Fibroblast of skin of right quadriceps (primary cell): ENCODE measurements around the gene NT5DC4.

Experiments
- DNase-seq: peaks from one replicate; pipeline ENCODE4 v3.0.0-alpha.2; 2013

Gene NT5DC4

GRCh38 chr2:112757265-112757664, 36.4 kb downstream of the NT5DC4 start:
- no peak for DNase-seq

DNA sequence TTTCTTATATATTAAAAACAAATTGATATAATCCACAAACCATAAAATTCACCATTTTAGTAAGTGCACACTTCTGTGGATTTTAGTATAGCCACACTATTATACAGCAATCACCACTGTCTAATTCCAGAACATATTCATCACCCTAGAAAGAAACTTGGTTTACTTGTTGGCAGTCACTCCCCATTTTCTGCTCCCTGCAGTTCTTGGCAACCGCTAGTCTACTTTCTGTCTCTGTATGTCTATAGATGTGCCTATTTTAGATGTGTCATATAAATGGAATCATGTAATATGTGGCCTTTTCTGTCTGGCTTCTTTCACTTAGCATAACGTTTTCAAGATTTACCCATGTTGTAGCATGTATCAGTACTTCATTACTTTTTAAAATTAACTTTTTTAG, 37.9 kb downstream of the NT5DC4 start:
- DNase-seq, result no peak

- DNase-seq, result no peak
These were observed 39.3 kb downstream of the NT5DC4 start for GRCh38 chr2:112760149-112760548.

DNA sequence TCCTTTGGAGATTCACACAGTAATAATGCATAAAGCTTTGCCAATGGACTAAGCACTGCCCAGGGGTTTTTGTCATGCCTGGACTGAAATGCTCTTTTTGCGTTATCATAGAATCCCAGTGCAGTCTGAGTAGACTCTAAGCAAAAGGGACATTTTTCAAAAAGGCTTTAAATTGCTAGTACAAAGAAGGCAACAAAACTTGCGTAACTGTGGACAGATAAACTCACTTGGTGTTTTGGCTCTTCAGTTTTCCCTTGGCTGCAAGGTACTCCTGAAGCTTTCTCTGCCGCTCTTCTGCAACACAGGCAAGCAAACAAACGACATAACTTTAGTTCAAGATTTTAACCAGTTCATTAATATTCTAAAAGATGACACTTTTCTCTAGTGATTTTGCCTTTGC, 41.5 kb downstream of the NT5DC4 start:
- no peak for DNase-seq

GRCh38 chr2:112764071-112765044, 43.5 kb downstream of the NT5DC4 start, which contains the start of gene CKAP2L:
TSS of gene CKAP2L (minus strand) at chr2:112764609. CDS start at chr2:112764598, 11 bp downstream.
- peak; percentile 98 for DNase-seq

GRCh38 chr2:112765251-112765650, 44.4 kb downstream of the NT5DC4 start:
- no peak for DNase-seq

GRCh38 chr2:112767693-112768330, 47.0 kb downstream of the NT5DC4 start:
- no peak for DNase-seq

- peak; percentile 8 for DNase-seq
These were observed 47.6 kb downstream of the NT5DC4 start for GRCh38 chr2:112768432-112768831.

GRCh38 chr2:112772322-112772721, 51.5 kb downstream of the NT5DC4 start:
- DNase-seq, result no peak

- DNase-seq, result no peak
These were observed 52.2 kb downstream of the NT5DC4 start for GRCh38 chr2:112772911-112773475.

GRCh38 chr2:112773556-112773955, 52.7 kb downstream of the NT5DC4 start:
- DNase-seq, result no peak

DNA sequence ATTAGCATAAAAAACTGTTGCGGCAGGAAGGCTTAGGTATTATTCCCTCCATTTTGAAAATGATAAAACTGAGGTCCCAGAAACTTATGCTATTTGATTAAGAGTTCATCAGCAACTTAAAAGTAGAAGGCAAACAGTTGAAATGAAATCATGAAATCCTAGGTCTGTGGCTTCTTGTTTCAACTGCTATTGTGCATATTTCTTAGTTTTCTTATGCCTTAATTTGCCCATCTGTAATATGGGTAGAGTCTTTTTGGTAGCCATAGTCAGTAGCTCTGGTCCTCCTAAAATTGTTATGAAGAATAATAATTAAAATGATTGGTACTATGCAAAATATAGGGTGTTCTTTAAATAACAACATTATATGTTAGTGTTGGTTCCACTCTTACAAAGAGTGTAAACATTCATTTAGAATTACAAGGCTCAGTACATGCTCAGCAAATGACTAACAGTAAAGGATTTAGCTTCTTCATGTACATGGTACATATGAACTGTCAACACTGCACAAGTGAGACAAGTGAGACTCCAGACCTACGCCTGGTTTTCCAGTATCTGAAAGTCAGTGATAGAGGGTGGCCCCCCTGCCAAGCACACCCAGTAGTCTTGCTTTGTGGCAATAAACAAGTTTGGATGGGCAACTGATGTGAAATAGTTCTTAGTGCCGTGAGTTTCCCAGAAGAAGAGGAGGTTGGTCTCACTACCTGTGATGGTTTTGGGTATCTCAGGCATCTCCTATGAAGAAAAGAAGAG, 53.9 kb downstream of the NT5DC4 start:
- DNase-seq, result no peak

GRCh38 chr2:112776113-112776512, 55.3 kb downstream of the NT5DC4 start:
- DNase-seq, result no peak

- DNase-seq, result no peak
These were observed 56.2 kb downstream of the NT5DC4 start for GRCh38 chr2:112777036-112777435.

DNA sequence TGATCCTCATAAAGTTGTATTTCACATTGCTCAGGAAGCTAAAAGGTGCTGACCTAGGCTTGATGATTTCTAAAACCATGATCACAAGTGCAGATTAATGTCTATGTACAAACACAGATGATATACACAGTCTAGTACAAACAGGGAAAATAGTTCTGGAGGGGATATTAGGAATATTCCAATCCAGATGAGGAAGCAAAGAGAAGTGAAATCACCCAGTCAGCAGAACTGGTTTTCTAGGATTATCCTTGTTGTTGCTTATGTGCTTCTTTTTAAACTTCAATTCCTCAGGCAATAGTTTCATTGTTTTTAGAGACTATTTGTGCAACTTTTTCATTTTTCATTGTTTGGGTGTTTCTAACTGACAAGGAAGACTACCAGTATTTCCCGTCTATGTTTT, 58.8 kb downstream of the NT5DC4 start:
- no peak for DNase-seq

DNA sequence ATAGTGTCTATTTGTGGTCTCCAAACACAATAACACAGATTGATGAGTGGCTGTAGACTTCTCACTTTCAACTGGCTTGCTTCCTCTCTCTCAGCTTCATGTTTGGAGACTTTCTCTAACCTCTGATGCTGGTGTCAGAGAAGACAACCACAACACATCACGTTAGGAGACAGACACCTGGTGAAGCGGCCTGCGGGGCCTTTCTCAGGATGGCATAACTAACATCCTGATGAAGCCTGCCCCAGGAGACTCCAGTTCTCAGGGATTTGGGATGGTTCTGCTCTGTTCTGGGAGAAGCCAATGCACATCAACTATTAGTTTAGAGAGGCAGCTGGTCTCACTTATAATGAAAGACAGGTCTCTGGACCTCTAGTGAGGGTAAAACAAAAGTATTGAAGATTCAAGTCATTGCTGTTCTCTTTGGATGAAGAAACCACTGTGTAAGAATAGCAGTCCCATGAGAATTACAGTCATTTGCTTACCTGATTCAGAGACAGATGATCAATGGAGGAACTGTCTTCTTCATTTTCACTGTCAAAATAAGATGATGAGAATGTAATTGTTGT, 61.5 kb downstream of the NT5DC4 start:
- DNase-seq, result no peak

- no peak for DNase-seq
These were observed 62.4 kb downstream of the NT5DC4 start for GRCh38 chr2:112783187-112783714.

- DNase-seq, result peak; percentile 42
These were observed 63.7 kb downstream of the NT5DC4 start, which contains the start of gene IL1A for GRCh38 chr2:112784199-112785189. TSS of gene IL1A (minus strand) at chr2:112784493. CDS start at chr2:112783770, 723 bp downstream.

- no peak for DNase-seq
These were observed 66.5 kb downstream of the NT5DC4 start for GRCh38 chr2:112787294-112787693.

DNA sequence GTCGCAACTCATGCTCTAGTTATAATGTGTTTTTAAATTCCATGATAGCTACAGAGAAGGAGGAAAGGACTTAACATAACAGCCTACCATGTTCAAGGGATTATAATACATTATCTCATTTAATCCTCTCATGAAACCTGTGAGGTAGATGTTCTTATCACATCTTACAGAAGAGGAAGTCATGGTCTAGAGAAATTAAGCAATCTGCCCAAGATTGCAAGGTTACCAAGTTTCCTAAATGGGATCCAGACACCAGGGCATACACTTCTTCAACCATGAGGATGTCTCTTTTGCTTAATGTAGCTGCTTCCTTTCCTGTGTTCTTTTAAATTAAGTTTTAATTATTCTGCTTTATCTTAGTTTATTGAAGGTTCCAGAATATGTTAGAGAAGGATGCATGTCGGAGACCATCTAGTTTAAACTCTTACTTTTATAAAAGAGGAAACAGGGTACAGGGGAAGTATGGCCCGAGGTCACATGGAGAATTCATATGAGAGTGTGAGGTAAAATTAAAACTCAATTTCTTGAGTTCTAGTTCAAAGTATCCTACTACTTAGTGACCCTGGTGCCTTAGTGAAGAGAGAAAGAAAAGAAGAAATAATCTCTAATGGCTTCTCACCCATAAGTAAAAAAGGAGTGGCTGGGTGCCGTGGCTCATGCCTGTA, 67.0 kb downstream of the NT5DC4 start:
- no peak for DNase-seq
